Upper lobe of left lung (tissue), 6 donors: ENCODE measurements around the gene PDCD6IP. TPM values are rescaled to one million over a fixed set of nuclear protein-coding genes. Genes with fewer than 3 reads are reported as not detected.

Experiments used
- ATAC-seq, 2 donors: fragments of 200-7000 bp; cut with Tn5 transposase; one replicate each; pipeline ENCODE4 v1.9.1; 2022; ENCODE audit warnings: mild to moderate bottlenecking in 2 of 2, moderate library complexity in 2 of 2; ENCODE audit not compliant: low FRiP score in 2 of 2
- DNase-seq, 2 donors: peaks; one replicate each; pipeline ENCODE4 v3.0.0-alpha.2; 2019 to 2020
- H3K27ac ChIP-seq, 4 donors: fragments of 200-600 bp; sonication (generic); one replicate each; pipeline ENCODE4 v1.5.1; 2016 to 2019
- H3K27me3 ChIP-seq, 4 donors: fragments of 200-600 bp; sonication (generic); one replicate each; pipeline ENCODE4 v1.5.1; 2017 to 2019
- H3K36me3 ChIP-seq, 4 donors: fragments of 200-600 bp; sonication (generic); one replicate each; pipeline ENCODE4 v1.5.1; 2016 to 2019
- H3K4me1 ChIP-seq, 4 donors: fragments of 200-600 bp; sonication (generic); one replicate each; pipeline ENCODE4 v1.5.1; 2018 to 2019
- H3K4me3 ChIP-seq, 4 donors: fragments of 200-600 bp; sonication (generic); one replicate each; pipeline ENCODE4 v1.5.1; 2017 to 2019; ENCODE audit warnings: mild to moderate bottlenecking in 2 of 4, moderate library complexity in 1 of 4
- H3K9me3 ChIP-seq, 4 donors: fragments of 200-600 bp; sonication (generic); one replicate each; pipeline ENCODE4 v1.5.1; 2018 to 2019
- EP300 ChIP-seq, 4 donors: sonication (generic); formaldehyde crosslinking; IDR thresholded peaks; one replicate each; pipeline ENCODE4 v1.5.1; 2017; ENCODE audit warnings: antibody characterized with exemption in 4 of 4, control low read depth in 2 of 4
- POLR2A ChIP-seq, 4 donors: fragments of 450-650 bp; IDR thresholded peaks; one replicate each; pipeline ENCODE4 v1.5.1; 2016 to 2017; ENCODE audit warnings: antibody characterized with exemption in 4 of 4, mild to moderate bottlenecking in 2 of 4
- POLR2AphosphoS5 ChIP-seq, 2 donors: sonication (generic); formaldehyde crosslinking; IDR thresholded peaks; one replicate each; pipeline ENCODE4 v1.5.1; 2017; ENCODE audit warnings: antibody characterized with exemption in 2 of 2
- WGBS, 2 donors: methylation state at CpG; one replicate each; pipeline ENCODE4 v1.1.5; 2017 to 2018; 5-methylcytosine and 5-hydroxymethylcytosine counted together
- total RNA-seq, 6 donors: library from RNA; depleted of rRNA in 4 of 6; stranded (reverse); fragments of >200 nt in 4 of 6; gene quantifications; one replicate each; pipeline versions ENCODE4 v1.1.0 to v1.2.1, GENCODE V29; 2016 to 2021
- TF ChIP-seq, protein P1 (sequence below), 6 experiments: fragments of 450-650 bp in 4 of 6; fragments of 200-600 bp in 2 of 6; sonication (generic) in 2 of 6; IDR thresholded peaks; one replicate each; pipeline ENCODE4 v1.5.1; 2016 to 2019; ENCODE audit warnings: antibody characterized with exemption in 6 of 6
- donor health status: DM: no; HTN: no; CAD: no; lungs with moderate emphysema.
- donor health status: DM: no; HTN: yes; CAD: no; lungs with severe emphysema.

The PDCD6IP gene
- total RNA-seq, 6 donors from 2014 or later = 120 to 289 (median 259) TPM

DNA sequence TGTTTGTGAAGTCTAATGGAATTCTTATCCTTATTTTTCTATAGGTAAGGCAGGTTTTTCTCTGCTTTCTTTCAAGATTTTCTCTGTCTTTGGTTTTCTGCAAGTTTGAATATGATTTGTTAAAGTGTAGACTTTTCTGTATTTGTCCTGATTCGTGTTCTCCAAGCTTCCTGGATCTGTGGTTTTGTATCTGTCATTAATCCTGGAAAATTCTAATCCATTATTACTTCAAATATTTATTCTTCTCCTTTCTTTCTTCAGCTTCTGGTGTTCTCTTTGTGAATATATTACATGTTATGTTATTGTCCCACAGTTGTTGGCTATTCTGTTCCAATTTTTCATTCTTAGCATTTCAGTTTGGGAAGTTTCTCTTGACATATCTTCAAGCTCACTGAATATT lies 76.4 kb downstream of the PDCD6IP start:
- Histone ChIP-seq H3K4me1 (no peaks in the 10 kb centered on the region), H3K27me3 (no peaks in the 10 kb centered on the region), H3K9me3 (no peaks in the 10 kb centered on the region), H3K27ac (no peak overlapping the region), H3K36me3 (peaks cover 0 to 16% (median 2%) of the 10 kb centered on the region in 4 donors), H3K4me3 (no peak overlapping the region)
- TF ChIP-seq, protein P1, sequence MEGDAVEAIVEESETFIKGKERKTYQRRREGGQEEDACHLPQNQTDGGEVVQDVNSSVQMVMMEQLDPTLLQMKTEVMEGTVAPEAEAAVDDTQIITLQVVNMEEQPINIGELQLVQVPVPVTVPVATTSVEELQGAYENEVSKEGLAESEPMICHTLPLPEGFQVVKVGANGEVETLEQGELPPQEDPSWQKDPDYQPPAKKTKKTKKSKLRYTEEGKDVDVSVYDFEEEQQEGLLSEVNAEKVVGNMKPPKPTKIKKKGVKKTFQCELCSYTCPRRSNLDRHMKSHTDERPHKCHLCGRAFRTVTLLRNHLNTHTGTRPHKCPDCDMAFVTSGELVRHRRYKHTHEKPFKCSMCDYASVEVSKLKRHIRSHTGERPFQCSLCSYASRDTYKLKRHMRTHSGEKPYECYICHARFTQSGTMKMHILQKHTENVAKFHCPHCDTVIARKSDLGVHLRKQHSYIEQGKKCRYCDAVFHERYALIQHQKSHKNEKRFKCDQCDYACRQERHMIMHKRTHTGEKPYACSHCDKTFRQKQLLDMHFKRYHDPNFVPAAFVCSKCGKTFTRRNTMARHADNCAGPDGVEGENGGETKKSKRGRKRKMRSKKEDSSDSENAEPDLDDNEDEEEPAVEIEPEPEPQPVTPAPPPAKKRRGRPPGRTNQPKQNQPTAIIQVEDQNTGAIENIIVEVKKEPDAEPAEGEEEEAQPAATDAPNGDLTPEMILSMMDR (IDR thresholded peaks at IDR 0.05) = no peak
- WGBS, 2 donors = 91% methylated on average over 1 of the region's 1 CpG
- DNase-seq (no peak), ATAC-seq (no peak)

DNA sequence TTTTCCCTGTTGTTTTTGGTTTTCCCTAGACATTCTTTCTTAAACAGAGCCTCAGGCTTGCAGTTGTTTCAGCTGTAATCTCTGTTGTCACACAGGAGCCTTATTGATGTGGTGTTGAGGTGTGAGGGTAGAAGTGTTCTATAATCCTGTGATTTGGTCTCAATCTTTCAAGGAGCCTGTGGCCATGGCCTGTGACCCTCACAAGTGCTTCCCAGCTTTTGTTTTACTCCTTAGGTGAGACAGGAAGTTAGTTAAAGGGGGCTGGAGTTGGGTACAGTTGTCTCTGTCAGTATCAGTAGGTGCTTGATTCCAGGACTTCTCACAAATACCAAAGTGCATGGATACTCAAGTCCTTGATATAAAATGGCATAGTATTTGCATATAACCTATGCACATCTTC lies 77.2 kb downstream of the PDCD6IP start:
- H3K27ac ChIP-seq = no peak overlapping the region
- H3K36me3 ChIP-seq = peaks cover 0 to 8% (median under 1%) of the 10 kb centered on the region in 4 donors
- H3K27me3 ChIP-seq = no peaks in the 10 kb centered on the region
- H3K9me3 ChIP-seq = no peaks in the 10 kb centered on the region
- TF ChIP-seq, protein P1 (IDR thresholded peaks at IDR 0.05) = no peak
- no peak for TF ChIP-seq POLR2AphosphoS5 (IDR thresholded peaks at IDR 0.05)
- no peak for TF ChIP-seq POLR2A (IDR thresholded peaks at IDR 0.05)
- TF ChIP-seq EP300 (IDR thresholded peaks at IDR 0.05) = no peak
- DNase-seq (no peak), ATAC-seq (no peak)
- no peaks in the 10 kb centered on the region for H3K4me1 ChIP-seq
- H3K4me3 ChIP-seq = no peak overlapping the region

DNA sequence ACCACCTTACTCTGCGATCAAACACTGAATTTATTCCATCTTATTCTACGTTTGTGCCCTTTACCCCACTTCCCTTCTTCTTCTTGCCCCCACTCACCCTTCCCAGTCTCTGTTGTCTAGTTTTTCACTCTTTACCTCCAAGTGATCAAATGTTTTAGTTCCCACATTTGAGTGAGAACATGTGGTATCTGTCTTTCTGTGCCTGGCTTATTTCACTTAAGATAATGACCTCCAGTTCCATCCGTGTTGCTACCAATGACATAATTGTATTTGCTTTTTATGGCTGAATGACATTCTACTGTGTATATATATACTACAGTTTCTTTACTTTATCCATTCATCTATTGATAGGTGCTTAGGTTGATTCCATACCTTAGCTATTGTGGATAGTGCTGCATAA lies 78.8 kb downstream of the PDCD6IP start:
- Histone ChIP-seq H3K27ac (no peak overlapping the region), H3K4me1 (no peaks in the 10 kb centered on the region), H3K36me3 (peaks cover 0 to 6% (median 0%) of the 10 kb centered on the region in 4 donors), H3K4me3 (no peak overlapping the region), H3K27me3 (no peaks in the 10 kb centered on the region), H3K9me3 (no peaks in the 10 kb centered on the region)
- 79 to 88% methylated on average over 3 of the region's 3 CpGs for WGBS, 2 donors
- no peak for TF ChIP-seq EP300 (IDR thresholded peaks at IDR 0.05)
- TF ChIP-seq POLR2AphosphoS5 (IDR thresholded peaks at IDR 0.05) = no peak
- TF ChIP-seq, protein P1 (IDR thresholded peaks at IDR 0.05) = no peak
- no peak for TF ChIP-seq POLR2A (IDR thresholded peaks at IDR 0.05)
- DNase-seq (no peak), ATAC-seq (no peak)

DNA sequence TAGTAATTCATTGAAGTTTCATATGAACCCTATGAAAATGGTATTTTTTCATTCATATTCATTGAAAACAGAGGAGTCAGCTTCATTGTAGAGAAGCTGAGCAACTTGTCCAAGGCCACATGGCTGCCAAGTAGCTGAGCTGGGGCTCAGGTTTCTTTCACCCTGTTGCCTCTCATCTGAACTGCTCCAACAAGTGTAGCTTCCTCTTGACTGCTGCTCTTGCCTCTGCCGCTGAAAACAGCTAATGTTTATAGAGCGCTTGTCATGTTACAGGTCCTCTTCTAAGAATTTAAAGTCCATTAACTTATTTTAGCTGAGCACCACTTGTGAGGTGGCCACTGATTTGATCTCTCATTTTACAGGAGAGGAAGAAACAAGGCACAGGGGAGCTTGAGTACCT lies 81.1 kb downstream of the PDCD6IP start:
- TF ChIP-seq POLR2A (IDR thresholded peaks at IDR 0.05) (no peak), EP300 (IDR thresholded peaks at IDR 0.05) (no peak), POLR2AphosphoS5 (IDR thresholded peaks at IDR 0.05) (no peak)
- TF ChIP-seq, protein P1 (IDR thresholded peaks at IDR 0.05) = no peak
- Histone ChIP-seq H3K4me3 (no peak overlapping the region), H3K27me3 (no peaks in the 10 kb centered on the region), H3K36me3 (no peaks in the 10 kb centered on the region), H3K27ac (no peak overlapping the region), H3K9me3 (no peaks in the 10 kb centered on the region), H3K4me1 (peaks cover 0 to 10% (median 5%) of the 10 kb centered on the region in 4 donors)
- ATAC-seq (no peak), DNase-seq (peak in 1 of 2 donors; percentile 31)
- 49 to 75% methylated on average over 2 of the region's 2 CpGs for WGBS, 2 donors
